Pancreas (tissue), 10 donors: ENCODE measurements around the gene TTYH2. TPM values are rescaled to one million over a fixed set of nuclear protein-coding genes. Genes with fewer than 3 reads are reported as not detected.

Experiments used
- ATAC-seq, 4 donors: fragments of 200-7000 bp; cut with Tn5 transposase; one replicate each; pipeline versions ENCODE4 v1.8.0 to v1.9.1; 2020; ENCODE audit warnings: mild to moderate bottlenecking in 4 of 4, moderate library complexity in 4 of 4
- DNase-seq, 6 donors: peaks; one replicate each; pipeline ENCODE4 v3.0.0-alpha.2; 2020
- FAIRE-seq: peaks from 2 replicates; lab custom pipeline; 2012; peaks lifted over from hg19 to GRCh38; lab: Jason Lieb, UNC
- H3K27ac ChIP-seq, 4 donors: fragments of 200-600 bp; sonication (generic); 1 replicate in 3 of 4; 2 replicates in 1 of 4; pipeline versions ENCODE4 v1.5.0 to v1.8.0; 2020
- H3K27me3 ChIP-seq, 4 donors: fragments of 200-600 bp; one replicate each; pipeline ENCODE4 v1.8.0; 2021
- H3K36me3 ChIP-seq, 3 donors: fragments of 200-600 bp; sonication (generic) in 1 of 3; one replicate each; pipeline versions ENCODE4 v1.5.0 to v1.8.0; 2020 to 2021
- H3K4me1 ChIP-seq, 3 donors: fragments of 200-600 bp; one replicate each; pipeline ENCODE4 v1.8.0; 2021
- H3K4me3 ChIP-seq, 4 donors: fragments of 200-600 bp; sonication (generic) in 2 of 4; one replicate each; pipeline versions ENCODE4 v1.5.0 to v1.8.0; 2020 to 2021
- H3K9me3 ChIP-seq, 4 donors: fragments of 200-600 bp; one replicate each; pipeline ENCODE4 v1.8.0; 2021
- WGBS, 2 donors: extraction: QIAGEN DNeasy Blood & Tissue Kit; methylation state at CpG; one replicate each; pipeline ENCODE4 v1.1.7; 2013; 5-methylcytosine and 5-hydroxymethylcytosine counted together
- intact Hi-C, 3 donors: fragments of 100-400 bp; cut with DNase I; formaldehyde crosslinking; loops; one replicate each; pipeline versions ENCODE4 v1.11.1 to v1.14.2; 2022
- polyA plus RNA-seq, 2 donors: library from polyadenylated mRNA; stranded (reverse); fragments of 200-250 nt; gene quantifications; one replicate each; pipeline ENCODE4 v1.2.3, GENCODE V29; 2013
- total RNA-seq, 6 donors: library from RNA; stranded (reverse); fragmentation: NEBNext Ultra II Directional in 4 of 6; extraction: Animal tissue kit (Norgen Biotek cat#: 25700) in 4 of 6; gene quantifications; one replicate each; pipeline versions ENCODE4 v1.2.1 to v1.2.4, GENCODE V29; 2021 to 2023
- TF ChIP-seq, protein P1 (sequence below), 4 donors: fragments of 200-600 bp; sonication (generic) in 3 of 4; IDR thresholded peaks; one replicate each; pipeline versions ENCODE4 v1.5.0 to v1.8.0; 2021; ENCODE audit warnings: antibody characterized with exemption in 4 of 4
- donor health status: healthy with polysubstance abuse.
- donor health status: DM: no; HTN: no; CAD: no; lungs with moderate emphysema.
- donor health status: DM: no; HTN: no; CAD: no.
- donor health status: control.
- donor health status: control.
- donor health status: Bipolar disorder and iron deficiency.
- donor health status: DM: yes; HTN: yes; CAD: no.
- donor health status: DM: no; HTN: no; CAD: no.
- donor health status: DM: no; HTN: no; CAD: no.
- donor health status: DM: yes; HTN: yes; CAD: no.

Gene TTYH2
- total and polyA plus RNA-seq, 8 donors = 3.0 to 13.8 (median 7.5) TPM

DNA sequence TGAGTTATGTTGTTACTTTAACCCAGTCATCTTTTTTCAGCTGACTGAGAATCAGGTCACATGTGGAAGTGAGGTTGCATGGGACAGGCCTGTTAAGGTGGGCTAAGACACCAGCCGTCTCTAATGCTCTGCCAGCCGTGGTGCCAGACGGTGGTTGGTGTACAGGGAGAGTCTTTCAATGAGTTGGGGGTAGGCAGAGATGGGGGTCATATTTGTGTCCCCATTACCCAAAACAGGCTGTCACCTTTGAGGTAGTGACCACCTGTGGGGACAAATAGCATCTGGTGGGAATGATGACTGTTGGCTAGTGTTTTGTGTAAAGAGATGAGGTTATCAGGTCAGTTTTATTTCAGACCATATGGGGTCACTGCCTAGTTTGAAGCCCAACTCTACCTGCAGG, 8.1 kb upstream of the TTYH2 start:
- FAIRE-seq (no peak), DNase-seq (peak in 1 of 6 donors; percentile 24), ATAC-seq (no peak)
- intact Hi-C loops = no loop called here
- peaks cover 0 to 26% (median 17%) of the 10 kb centered on the region in 3 donors for H3K4me1 ChIP-seq
- WGBS, 2 donors = 79 to 83% methylated on average over 3 of the region's 3 CpGs
- H3K9me3 ChIP-seq = no peaks in the 10 kb centered on the region
- no peak overlapping the region for H3K27ac ChIP-seq
- H3K36me3 ChIP-seq = peaks cover 4 to 29% (median 5%) of the 10 kb centered on the region in 3 donors
- peak overlapping the region in 1 of 4 donors; percentile 97 for H3K4me3 ChIP-seq
- H3K27me3 ChIP-seq = peaks cover 0 to 4% (median 0%) of the 10 kb centered on the region in 4 donors
- TF ChIP-seq, protein P1, sequence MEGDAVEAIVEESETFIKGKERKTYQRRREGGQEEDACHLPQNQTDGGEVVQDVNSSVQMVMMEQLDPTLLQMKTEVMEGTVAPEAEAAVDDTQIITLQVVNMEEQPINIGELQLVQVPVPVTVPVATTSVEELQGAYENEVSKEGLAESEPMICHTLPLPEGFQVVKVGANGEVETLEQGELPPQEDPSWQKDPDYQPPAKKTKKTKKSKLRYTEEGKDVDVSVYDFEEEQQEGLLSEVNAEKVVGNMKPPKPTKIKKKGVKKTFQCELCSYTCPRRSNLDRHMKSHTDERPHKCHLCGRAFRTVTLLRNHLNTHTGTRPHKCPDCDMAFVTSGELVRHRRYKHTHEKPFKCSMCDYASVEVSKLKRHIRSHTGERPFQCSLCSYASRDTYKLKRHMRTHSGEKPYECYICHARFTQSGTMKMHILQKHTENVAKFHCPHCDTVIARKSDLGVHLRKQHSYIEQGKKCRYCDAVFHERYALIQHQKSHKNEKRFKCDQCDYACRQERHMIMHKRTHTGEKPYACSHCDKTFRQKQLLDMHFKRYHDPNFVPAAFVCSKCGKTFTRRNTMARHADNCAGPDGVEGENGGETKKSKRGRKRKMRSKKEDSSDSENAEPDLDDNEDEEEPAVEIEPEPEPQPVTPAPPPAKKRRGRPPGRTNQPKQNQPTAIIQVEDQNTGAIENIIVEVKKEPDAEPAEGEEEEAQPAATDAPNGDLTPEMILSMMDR (IDR thresholded peaks at IDR 0.05) = no peak

DNA sequence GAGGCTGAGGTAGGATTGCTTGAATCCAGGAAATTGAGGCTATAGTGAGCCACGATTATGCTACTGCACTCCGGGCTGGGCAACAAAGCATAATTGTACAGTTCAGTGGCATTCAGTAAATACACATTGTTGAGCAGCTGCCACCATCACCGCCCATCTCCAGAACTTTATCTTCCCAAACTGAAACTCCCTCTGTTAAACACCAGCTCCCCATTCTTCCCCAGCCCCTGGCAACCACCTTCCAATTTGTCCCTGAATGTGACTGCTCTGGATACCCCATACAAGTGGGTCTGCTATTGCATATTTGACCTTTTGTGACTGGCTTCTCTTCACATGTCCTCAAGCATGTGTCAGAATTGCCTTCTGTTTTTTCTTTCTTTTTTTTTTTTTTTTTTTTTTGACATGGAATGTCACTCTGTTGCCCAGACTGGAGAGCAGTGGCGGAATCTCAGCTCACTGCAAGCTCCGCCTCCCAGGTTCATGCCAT, 7.0 kb upstream of the TTYH2 start:
- 64 to 75% methylated on average over 5 of the region's 5 CpGs for WGBS, 2 donors
- intact Hi-C loops = no loop called here
- TF ChIP-seq, protein P1 (IDR thresholded peaks at IDR 0.05) = no peak
- ATAC-seq (no peak), FAIRE-seq (no peak), DNase-seq (no peak)
- Histone ChIP-seq H3K4me3 (no peak overlapping the region), H3K4me1 (peaks cover 0 to 33% (median 17%) of the 10 kb centered on the region in 3 donors), H3K36me3 (peaks cover 4 to 29% (median 5%) of the 10 kb centered on the region in 3 donors), H3K27ac (no peak overlapping the region), H3K27me3 (peaks cover 0 to 4% (median 0%) of the 10 kb centered on the region in 4 donors), H3K9me3 (no peaks in the 10 kb centered on the region)

DNA sequence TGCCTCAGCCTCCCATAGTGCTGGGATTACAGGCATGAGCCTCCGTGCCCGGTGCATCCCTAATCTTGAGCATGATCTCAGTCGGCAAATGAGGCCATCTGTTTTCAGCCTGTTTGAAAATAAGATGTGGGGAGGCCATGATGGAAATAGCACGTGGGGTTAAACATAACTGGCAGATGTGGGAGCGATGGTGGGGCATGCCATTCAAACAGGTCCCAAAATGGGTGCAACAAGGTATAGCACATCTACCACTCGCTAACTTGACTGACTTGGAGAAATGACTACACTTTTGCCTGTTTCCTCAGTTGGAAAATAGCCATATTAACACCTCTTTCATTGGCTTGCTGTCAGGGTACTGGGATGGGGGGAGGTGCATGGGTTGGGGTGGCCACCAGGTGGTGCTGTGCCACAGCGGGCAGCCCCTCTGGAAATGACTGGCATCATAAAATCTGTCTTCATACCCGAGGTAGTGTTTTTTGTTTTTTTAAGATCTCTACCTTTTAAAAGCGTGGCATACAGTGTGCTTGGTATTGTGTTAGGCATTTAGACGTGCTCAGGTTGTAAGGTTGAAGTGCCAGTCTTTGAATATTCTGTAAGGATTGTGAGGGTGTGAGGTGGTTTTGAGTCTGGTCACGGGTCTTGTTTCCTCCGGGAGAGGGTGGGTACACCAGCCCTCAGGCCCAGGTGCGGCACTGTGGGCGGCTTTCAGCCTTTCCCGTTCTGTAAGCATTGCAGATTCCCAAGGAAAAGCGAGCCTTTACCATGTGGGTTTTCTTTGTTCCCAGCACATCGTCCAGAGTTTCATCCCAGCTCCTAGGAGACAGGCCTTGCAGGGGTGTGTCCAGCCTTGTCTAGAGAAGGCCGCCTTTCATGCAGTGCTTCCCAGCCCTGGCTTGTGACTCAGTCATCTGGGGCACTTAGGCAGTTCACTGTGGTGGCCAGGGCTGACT, 2.9 kb upstream of the TTYH2 start:
- TF ChIP-seq, protein P1 (IDR thresholded peaks at IDR 0.05) = peak; percentile 85 to 98 (median 95)
- H3K4me3 ChIP-seq = no peak overlapping the region
- H3K9me3 ChIP-seq = no peaks in the 10 kb centered on the region
- ATAC-seq (peak; percentile 33 to 61 (median 56)), FAIRE-seq (no peak), DNase-seq (peak in 5 of 6 donors; percentile 62 to 87 (median 78))
- WGBS, 2 donors = 46 to 49% methylated on average over 18 of the region's 18 CpGs
- no peaks in the 10 kb centered on the region for H3K27me3 ChIP-seq
- peaks cover 4 to 24% (median 5%) of the 10 kb centered on the region in 3 donors for H3K36me3 ChIP-seq
- H3K4me1 ChIP-seq = peaks cover 6 to 32% (median 13%) of the 10 kb centered on the region in 3 donors
- no peak overlapping the region for H3K27ac ChIP-seq
- intact Hi-C loops = loop anchor here in 1 of 3 donors (10.0 kb wide), 1 partner anchor 84 kb away; no protein-coding TSS in a partner anchor

DNA sequence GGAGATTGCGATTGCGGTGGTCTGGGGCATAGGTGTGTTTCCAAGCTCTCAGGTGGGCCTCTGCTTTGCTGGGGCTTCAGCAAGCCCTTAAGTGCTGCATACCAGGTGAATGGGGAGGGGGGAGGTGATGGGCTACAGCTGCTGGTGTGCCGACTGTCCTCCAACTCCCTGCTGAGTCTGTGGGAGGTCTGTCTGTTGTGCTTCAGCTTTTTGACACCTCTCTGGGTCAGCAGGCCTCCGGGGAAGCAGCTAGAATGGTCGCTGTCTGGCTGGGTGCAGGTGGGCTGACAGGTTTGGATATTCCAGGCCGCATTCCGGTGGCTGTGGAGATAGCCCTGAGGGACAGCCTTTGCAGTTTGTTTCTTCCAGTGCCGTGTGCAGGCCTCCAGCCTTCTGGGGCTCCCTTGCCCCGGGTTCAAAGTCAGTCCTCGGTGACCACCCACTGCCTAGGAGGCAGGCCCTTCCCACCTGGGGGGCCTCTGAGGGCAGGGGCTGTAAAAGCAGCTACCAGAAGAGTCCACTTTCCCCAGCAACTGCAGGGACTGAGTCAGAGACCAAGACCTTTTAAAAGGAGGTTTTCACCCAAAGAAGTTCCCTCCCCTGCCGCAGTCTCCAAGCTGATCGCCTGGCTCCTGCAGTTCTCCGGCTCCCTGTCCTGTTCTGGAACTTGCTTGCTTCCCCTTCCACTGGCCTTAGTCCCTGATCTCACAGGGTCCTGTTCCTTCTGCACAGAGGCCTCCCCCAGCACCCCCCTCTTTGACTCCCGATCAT, 2.0 kb upstream of the TTYH2 start:
- FAIRE-seq = no peak
- intact Hi-C loops = loop anchor here in 1 of 3 donors (10.0 kb wide), 1 partner anchor 83 kb away; no protein-coding TSS in a partner anchor
- H3K36me3 ChIP-seq = peaks cover 4 to 24% (median 5%) of the 10 kb centered on the region in 3 donors
- ATAC-seq = no peak
- H3K4me3 ChIP-seq = peak overlapping the region in 1 of 4 donors; percentile 55
- no peaks in the 10 kb centered on the region for H3K9me3 ChIP-seq
- no peak overlapping the region for H3K27ac ChIP-seq
- no peaks in the 10 kb centered on the region for H3K27me3 ChIP-seq
- H3K4me1 ChIP-seq = peaks cover 0 to 24% (median 13%) of the 10 kb centered on the region in 3 donors
- peak in 1 of 6 donors; percentile 19 for DNase-seq
- TF ChIP-seq, protein P1 (IDR thresholded peaks at IDR 0.05) = no peak
- WGBS, 2 donors = 74% methylated on average over 13 to 14 of the region's 14 CpGs
